Tongue (tissue), 2 donors: ENCODE data around the gene COL4A6. TPM values are rescaled to one million over a fixed set of nuclear protein-coding genes. Genes with fewer than 3 reads are reported as not detected.
A peak's percentile ranks its signal among the peaks of the same experiment; 100 is the strongest.
"Not testable (repeated sequence)": the region's sequence is repeated elsewhere in the genome, so short reads cannot be mapped to it uniquely, and the experiment has no call there.

Experiments
- DNase-seq: peaks from one replicate; pipeline ENCODE4 v3.0.0-alpha.2; 2015
- total RNA-seq: library from RNA; depleted of rRNA; stranded (reverse); fragments of >200 nt; gene quantifications from one replicate; pipeline ENCODE4 v1.2.3, GENCODE V29; 2014

The COL4A6 gene
- total RNA-seq, 1 donor from 2014 or later, result 5.4 TPM

DNA sequence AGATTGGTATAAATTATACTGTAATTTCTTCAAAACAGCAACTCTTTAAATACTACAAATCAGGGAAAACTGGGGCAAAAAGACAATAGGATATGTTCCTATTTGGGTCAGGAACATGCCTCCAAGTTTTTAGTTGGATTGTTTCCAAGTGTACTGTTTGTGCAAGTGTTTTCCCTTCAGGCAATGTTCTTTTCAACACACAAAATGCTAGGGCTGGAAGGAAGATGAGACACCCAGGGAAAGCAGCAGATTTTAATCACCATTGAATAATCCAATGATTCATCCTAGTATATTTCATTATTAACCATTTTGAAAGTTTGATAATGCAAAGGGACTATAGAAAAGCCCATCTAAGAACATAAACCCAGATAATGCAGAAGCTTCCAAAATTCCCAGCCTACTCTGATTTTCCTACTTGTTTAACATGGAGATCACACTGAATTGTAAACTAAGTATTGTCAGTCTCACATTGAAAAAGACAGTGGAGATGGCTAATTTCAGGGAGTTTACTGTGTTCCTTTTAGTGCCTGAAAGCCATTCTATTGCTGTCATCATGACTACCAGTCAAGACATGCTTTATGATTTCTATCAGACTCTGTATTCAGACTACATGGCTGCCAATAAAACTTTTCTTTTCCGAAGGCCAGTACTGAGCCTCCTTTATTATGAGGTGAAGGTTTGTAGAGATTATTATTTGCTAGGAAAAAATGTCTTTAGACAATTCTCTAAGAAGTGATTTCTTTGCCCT is 38.6 kb downstream of the COL4A6 start:
- peak; percentile 8 for DNase-seq

DNA sequence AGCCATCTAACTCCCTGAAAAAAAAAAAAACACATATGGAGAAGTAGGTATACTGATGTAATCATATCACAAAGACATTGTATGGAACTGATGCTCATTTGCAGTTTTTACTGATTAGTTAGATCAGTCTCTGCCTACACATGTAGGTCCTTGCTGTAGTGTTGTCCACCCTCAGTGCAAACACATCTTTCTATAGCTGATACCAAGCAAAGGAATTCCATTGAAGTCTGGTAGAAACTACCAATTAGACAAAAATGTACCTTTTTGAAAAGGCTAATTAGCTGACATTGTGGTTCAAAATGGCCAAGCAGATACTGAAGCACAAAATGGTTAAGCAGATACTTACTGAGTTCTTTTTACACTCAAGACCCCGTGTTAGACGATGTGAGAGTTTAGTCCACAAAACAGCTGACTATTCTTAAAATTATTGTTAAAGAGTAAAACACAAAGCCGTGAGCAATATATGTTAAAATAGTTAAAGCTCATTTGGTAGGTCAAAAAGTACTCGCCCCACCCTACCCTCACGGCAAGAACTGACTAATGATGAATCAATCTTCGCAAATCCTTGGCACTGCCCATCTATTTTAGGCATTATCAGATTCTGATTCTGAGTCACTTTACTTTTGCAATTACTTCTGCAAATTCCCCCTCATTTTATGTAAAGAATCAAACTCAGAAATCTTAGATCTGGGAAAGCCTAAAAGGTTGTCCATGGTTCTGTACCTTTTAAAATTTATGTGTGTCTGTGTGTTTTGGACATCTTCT is 40.4 kb downstream of the COL4A6 start:
- DNase-seq, result no peak

DNA sequence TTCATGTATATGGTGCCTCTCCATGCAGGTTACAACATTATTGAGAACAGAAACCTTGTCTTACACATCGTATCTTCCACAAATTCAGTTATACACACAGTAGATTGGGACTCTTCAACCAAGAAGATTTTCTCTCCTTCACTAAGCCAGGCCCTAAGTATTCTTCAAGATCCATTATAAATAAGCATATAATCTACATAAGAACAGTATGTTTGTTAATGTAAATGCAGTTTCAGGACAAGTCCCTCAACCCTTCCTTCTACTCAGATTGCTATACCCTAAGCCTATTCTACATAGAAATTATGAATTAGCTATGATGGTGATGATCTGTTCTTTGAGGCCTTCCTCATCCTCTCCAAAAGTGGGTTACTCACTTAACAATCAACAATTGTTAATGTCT is 41.2 kb downstream of the COL4A6 start:
- DNase-seq, result no peak

DNA sequence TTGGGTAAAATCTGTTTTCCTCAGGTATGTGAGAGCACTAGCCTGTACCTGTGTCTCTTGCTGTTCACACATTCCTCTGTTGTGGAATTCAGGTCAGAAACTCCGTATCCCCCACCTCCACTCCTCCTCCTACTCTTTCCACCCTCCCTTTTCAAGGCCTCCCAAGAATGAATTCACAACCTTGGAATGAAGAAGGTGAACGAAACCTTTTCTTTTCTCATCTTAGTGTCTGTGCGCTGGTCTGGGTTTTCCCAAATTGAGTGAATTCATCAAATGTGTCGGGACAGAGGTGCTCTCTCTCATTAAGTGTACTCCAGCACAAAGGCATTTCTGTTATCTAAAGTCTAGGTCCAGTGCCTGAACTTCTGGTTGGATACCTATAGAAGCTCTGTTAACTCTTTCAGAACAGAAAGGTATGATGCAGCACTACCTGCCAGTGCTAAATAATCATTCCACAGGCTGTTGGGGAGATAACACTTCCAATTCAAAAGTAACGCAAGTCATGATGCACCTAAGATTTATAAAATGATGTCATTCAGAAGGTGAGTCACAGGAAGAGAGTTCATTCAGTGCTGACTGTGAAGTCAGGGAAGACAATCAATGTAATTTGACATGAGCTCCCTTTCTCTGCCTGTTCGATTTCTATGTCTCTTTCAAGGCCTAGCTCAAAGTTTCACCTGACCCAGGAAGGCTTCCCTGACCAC is 41.9 kb downstream of the COL4A6 start:
- no peak for DNase-seq

DNA sequence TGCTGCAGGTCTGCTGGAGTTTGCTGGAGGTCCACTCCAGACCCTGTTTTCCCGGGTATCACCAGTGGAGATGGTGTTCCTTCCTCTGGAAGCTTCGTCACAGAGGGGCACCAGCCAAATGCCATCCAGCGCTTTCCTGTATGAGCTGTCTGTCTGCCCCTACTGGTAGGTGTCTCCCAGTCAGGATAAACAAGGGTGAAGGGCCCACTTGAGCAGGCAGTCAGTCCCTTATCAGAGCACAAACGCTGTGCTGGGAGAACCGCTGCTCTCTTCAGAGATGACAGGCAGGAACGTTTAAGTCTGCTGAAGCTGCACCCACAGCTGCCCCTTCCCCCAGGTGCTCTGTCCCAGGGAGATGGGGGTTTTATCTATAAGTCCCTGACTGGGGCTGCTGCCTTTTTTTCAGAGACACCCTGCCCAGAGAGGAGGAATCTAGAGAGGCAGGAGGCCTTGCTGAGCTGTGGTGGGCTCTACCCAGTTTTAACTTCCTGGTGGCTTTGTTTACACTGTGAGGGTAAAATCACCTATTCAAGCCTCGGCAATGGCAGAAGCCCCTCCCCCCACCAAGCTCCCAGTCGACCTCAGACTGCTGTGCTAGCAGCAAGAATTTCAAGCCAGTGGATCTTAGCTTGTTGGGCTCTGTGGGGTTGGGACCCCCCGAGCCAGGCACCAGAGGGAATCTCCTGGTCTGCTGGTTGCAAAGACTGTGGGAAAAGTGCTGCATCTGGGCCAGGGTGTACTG is 47.1 kb downstream of the COL4A6 start:
- not testable (repeated sequence) for DNase-seq

DNA sequence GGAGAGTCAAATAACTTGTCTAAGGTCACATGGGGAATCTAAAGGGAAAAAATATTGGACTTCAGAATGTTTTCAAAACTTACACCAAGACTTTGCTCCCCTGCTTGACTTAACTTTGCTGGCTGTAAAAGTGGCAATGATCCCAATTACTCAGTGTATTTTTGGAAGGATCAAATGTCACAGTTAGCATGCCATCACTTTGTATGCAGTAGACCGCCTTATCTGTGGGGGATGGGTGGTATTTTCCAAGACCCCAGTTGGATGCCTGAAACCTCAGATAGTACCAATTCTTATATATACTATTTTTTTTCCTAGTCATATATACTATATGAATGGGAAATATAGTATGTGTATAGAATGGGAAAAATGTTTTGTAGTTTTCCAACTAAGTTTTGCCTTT is 53.4 kb downstream of the COL4A6 start:
- no peak for DNase-seq

DNA sequence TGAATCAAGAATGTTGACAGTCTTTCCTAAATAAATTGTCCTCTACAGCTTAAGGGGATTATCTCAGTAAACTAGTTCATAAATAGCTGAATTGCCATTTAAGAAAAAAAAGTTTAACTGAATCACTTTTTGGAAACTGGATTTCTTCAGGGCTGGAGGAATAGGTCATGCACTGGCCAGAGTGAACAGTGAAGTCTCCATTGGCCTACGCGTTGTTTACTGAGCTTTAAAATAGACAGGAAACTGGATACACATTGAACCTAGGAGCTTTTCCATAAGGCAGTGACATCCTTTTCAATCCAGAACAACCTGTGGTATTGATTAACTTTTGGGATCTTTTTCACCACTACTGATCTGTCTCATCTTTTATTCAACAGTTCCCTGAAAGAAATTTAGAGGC is 58.0 kb downstream of the COL4A6 start:
- DNase-seq, result no peak

DNA sequence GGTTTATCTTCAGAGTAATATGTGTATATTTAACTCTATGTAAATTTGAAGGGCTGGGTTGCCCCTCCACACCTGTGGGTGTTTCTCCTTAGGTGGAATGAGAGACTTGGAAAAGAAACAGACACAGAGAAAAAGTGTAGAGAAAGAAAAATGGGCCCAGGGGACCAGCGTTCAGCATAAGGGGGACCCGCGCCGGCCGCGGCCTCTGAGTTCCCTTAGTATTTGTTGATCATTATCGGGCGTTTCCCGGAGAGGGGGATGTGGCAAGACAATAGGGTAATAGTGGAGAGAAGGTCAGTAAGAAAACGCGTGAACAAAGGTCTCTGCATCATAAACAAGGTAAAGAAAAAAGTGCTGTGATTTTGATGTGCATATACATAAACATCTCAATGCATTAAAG is 61.4 kb downstream of the COL4A6 start:
- DNase-seq, result not testable (repeated sequence)

DNA sequence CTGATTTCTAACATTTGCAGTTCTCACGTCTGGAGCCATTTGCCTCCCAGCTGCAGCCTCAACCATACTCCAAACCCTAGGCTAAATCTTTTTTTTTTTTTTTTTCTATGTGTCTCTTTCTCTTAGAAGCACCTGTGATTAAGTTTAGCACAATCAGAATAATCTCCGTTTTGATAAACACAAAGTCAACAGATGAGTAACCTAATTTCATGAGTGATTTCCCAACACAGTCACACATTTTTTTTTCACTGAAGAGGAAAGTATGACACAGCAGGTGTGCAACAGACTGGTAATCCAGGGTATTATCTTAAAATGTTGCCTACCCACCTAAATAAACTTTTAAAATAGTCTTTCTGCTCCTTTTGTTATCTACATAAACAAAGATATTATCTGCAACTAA is 62.6 kb downstream of the COL4A6 start:
- DNase-seq, result not testable (repeated sequence)

DNA sequence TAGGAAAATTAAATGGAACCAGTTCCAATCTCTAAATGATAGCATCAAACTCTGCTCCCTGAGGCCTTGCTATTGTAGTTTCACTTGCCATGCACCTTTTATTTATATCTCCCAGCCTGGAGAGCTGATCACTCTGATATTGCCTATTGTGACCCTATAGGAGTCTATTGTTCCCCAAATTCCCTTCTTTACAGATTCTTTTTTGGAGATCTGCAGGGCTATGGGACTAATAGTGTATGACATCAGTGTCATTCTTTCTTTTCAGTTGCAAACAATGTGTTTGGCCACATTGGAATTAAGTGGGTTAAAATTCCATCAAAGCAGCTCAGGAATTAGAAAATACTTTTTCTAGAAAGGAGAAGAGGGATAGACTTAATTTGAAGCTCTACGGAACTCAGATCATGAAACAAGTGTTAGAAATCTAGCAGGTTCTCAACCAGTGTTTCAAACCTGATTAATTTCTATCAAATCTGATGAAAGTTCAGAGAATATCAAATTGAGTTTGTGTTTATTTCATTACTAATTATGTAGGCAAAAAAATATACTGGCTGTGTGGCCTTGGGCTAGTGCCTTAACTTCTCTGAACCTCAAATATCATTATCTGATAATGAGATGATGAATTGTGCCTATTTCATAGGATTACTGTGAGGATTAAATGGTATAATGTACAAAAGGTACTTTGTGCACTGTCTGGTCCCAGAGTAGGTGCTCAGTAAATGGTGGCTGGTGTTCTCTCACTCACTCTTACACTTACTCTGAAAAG is 71.4 kb downstream of the COL4A6 start:
- DNase-seq, result no peak

DNA sequence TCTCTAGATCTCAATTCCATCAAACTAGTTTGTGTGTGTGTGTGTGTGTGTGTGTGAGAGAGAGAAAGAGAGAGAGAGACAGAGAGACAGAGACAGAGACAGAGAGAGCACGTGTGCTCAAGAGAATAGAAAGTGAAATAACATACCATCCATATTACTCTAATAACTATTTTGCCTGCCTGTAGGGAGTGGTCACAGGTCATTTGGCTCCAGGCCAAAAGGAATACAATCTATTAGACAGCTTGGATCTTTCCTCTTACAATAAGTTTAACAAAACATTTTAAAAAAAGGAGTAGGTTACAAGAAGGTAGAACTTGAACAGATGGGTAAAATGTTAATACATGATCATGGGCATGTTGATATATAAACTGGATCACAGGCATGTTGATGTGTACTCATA is 76.2 kb downstream of the COL4A6 start:
- no peak for DNase-seq

DNA sequence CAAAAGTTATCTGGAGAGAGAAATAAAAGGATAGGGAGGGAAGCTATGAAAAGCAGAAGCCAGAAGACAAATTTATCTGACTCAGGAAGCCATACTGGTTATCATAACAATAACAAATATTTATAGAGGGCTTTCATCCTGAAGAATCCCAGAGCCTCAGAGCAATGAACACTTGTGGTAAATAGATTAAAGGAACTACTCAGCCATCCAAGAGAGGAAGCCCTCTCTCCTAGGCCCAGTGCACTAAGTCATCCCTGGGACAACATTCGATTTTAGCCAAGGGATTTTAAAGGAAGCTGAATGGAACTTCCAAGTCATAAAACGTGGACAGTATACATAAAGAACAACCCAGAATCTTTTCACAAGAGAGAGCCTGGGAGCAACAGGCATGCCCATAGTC is 76.9 kb downstream of the COL4A6 start:
- no peak for DNase-seq

DNA sequence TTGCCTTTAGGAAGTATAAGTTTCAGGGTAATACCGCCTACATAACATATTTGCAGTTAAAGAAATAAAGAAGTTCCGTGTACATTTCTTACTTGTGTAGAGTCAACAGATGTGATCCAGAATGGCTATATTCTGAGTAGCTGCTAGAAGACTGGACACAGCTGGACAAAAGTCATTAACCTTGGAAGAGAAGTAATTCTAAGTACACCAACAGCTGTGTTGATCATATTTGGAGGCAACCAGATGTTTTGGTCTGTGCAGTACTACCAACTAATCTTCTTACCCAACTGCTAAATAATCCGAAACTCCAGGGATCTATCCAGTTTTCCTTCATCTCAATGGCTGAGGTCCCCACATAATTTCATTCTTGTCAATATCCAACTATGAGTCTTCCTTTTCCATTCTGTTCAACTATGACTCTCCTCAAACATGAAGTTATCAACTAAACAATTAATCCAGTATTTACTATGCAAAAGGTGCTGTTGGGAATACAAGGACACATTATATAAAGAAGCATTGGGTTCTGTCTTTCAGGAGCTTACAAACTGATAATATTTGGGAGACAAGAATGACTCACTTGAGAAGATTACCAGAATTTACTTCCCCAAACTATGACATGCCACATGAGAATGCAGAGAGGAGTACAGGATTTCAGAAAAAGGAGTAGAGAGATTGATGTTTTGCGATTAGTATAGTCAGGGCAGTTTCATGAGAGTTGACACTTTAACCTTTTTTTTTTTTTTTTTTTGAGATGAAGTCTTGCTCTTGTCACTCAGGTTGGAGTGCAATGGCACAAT is 78.2 kb downstream of the COL4A6 start:
- DNase-seq, result peak; percentile 17

DNA sequence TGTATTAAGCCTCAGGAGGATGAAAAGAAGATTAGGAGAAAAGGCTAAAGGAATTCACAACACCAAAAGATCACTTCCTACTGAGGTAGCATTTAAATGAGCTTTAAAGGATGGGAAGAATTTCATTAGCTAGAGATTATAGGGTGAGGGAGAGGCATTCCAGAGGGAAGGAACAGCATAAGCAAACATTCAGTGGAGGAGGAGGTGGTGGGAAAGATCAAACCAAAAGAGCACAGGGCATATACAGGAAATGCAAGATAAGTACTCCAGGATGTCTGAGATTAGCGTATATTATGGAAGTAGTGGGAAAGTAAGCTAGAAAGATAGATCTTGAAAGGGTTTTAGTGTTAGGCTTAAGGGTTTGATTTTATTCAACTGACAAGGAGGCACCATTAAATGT is 84.8 kb downstream of the COL4A6 start:
- DNase-seq, result no peak

DNA sequence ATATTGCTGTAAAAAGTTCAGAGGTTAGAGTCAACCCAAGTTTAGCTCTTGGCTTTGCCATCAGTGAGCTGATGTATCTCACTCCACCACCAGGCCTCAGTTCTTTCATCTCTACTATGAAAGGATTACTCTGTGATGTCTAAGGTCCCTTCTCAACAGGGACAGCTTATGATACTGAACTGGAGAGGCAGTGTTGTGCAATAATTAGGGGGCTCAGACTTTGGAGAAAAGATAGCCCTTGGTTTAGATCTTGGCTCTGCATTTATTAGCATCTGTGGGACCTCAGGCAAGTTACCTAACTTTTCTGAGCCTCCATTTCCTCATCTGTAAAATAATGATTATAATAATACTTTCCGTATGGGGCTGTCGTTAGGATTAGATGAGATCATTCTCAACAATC is 89.0 kb downstream of the COL4A6 start:
- DNase-seq, result no peak

DNA sequence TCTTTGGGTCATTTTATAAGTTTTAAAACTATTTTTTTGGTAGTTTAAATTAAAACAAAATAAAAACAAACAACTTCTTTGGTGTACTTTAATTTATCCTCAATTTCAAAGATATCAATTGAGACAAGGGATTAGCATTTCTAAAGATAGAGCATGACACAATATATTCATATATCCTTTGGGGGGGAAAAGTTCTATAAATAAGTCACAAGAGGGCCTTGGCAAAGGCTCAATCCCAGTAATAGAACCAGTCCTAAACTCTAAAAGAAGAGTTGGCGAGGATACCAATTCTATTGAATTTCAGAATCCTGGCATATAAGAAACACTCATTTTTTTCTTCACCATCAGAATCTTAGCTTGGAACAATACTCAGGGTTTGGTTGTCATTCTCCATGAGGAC is 89.7 kb downstream of the COL4A6 start:
- DNase-seq, result peak; percentile 32

DNA sequence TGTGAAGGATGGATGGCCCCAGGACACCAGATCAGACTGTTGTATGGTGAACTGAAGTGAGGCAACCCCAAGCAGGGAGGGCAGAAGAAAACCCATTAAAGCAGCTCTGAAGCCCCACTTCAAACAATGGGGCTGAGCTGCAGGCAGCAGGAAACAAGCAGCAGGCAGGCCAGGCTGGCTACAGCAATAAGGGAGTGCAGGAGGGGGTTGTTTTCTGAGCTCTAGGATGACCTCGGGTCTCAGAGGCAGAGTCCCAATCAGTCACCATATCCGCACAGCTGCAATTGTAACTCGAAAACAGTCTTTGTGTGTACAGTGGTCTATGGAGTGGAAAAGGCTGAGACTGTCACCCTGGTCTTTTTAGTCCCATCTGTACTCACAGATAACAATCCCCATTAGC is 90.4 kb downstream of the COL4A6 start:
- peak; percentile 40 for DNase-seq

DNA sequence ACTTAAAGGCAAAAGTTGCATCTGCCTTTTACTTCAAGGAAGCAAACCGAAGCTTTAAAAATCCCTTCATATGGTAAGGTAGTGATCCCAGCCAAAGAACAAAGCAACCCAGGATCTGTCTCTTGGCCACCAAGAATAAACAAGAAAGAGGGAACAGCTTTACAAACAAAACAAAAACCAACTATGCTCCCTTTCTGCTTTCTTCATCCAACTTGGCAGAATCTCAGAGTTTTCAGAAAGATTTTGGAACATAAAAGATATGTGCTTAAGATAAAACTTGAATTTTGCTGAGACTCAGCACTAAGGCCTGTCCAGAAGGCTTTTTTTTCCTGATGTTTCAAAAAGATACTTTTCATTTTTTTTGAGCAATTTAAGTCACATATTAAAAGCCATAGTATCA is 94.0 kb downstream of the COL4A6 start:
- DNase-seq, result peak; percentile 15

DNA sequence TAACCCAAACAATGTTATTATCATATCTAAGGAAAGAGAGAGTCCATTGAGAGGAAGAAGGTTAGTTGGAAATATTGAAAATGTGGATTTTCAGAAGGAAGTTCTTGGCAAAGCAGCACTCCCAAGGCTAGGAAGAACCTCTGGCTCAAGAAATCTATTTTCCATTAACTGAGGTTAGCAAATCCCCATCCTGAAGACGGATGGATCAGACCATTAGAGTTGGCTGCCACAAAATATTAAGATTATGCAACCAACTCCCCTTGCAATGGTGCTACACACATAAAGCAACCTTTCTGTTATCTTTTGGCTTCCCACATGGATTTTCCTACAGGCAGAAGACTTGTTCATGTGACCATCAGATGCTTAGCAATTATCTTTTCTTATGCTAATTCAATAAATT is 96.3 kb downstream of the COL4A6 start:
- no peak for DNase-seq

DNA sequence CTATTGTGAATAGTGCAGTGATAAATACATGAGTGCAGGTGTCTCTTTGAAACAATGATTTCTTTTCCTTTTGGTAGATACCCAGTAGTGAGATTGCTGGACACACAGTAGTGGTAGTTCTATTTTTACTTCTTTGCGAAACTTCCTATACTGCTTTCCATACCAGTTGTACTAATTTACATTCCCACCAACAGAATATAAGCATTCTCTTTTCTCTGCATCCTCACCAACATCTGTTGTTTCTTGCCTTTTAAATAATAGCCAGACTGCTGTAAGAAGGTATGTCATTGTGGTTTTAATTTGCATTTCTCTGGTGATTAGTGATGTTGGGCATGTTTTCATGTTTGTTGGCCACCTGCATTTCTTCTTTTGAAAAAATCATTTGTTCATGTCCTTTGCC is 105.9 kb downstream of the COL4A6 start:
- DNase-seq, result no peak
